ENCODE results near the gene SLFN12.
A peak's percentile ranks its signal among the peaks of the same experiment; 100 is the strongest.
"Not testable (repeated sequence)": the region's sequence is repeated elsewhere in the genome, so short reads cannot be mapped to it uniquely, and the experiment has no call there.

SLFN12 gene

GRCh38 chr17:35414707-35415106 lies 17.6 kb downstream of the SLFN12 start:
- DNase-seq (ENCODE audit: extremely low read depth in 1 of 2, low read depth in 1 of 2): not testable (repeated sequence)

- DNase-seq (ENCODE audit: extremely low read depth in 1 of 2, low read depth in 1 of 2): no peak
These were observed 18.1 kb downstream of the SLFN12 start for GRCh38 chr17:35414247-35414646.

- no peak for DNase-seq (ENCODE audit: extremely low read depth in 1 of 2, low read depth in 1 of 2)
These were observed 24.8 kb downstream of the SLFN12 start for GRCh38 chr17:35407531-35407930.

GRCh38 chr17:35406568-35406967 lies 25.7 kb downstream of the SLFN12 start:
- DNase-seq (ENCODE audit: extremely low read depth in 1 of 2, low read depth in 1 of 2): no peak

GRCh38 chr17:35404360-35404759 lies 27.9 kb downstream of the SLFN12 start:
- DNase-seq (ENCODE audit: extremely low read depth in 1 of 2, low read depth in 1 of 2): no peak

- DNase-seq (ENCODE audit: extremely low read depth in 1 of 2, low read depth in 1 of 2): not testable (repeated sequence)
These were observed 38.5 kb downstream of the SLFN12 start for GRCh38 chr17:35393783-35394182.

- no peak for DNase-seq (ENCODE audit: extremely low read depth in 1 of 2, low read depth in 1 of 2)
These were observed 41.6 kb downstream of the SLFN12 start for GRCh38 chr17:35390663-35391062.

GRCh38 chr17:35390156-35390555 lies 42.1 kb downstream of the SLFN12 start:
- no peak for DNase-seq (ENCODE audit: extremely low read depth in 1 of 2, low read depth in 1 of 2)

GRCh38 chr17:35387496-35387895 lies 44.8 kb downstream of the SLFN12 start:
- no peak for DNase-seq (ENCODE audit: extremely low read depth in 1 of 2, low read depth in 1 of 2)

- no peak for DNase-seq (ENCODE audit: extremely low read depth in 1 of 2, low read depth in 1 of 2)
These were observed 54.6 kb downstream of the SLFN12 start for GRCh38 chr17:35377706-35378105.

- DNase-seq (ENCODE audit: extremely low read depth in 1 of 2, low read depth in 1 of 2): no peak
These were observed 55.2 kb downstream of the SLFN12 start for GRCh38 chr17:35377068-35377467.

- no peak for DNase-seq (ENCODE audit: extremely low read depth in 1 of 2, low read depth in 1 of 2)
These were observed 56.1 kb downstream of the SLFN12 start for GRCh38 chr17:35376245-35376644.

- no peak for DNase-seq (ENCODE audit: extremely low read depth in 1 of 2, low read depth in 1 of 2)
These were observed 57.4 kb downstream of the SLFN12 start for GRCh38 chr17:35374766-35375344.

- peak in 1 of 2 donors; percentile 17 for DNase-seq (ENCODE audit: extremely low read depth in 1 of 2, low read depth in 1 of 2)
These were observed 58.1 kb downstream of the SLFN12 start for GRCh38 chr17:35373984-35374765.

GRCh38 chr17:35373534-35373983 lies 58.7 kb downstream of the SLFN12 start, which contains the start of gene SLFN11:
Gene SLFN11 (minus strand): TSS chr17:35373621. CDS start chr17:35363807, 9,814 bp downstream.
- DNase-seq (ENCODE audit: extremely low read depth in 1 of 2, low read depth in 1 of 2): peak; percentile 63 to 68

GRCh38 chr17:35372846-35373533 lies 59.3 kb downstream of the SLFN12 start:
- no peak for DNase-seq (ENCODE audit: extremely low read depth in 1 of 2, low read depth in 1 of 2)

GRCh38 chr17:35371934-35372333 lies 60.4 kb downstream of the SLFN12 start:
- DNase-seq (ENCODE audit: extremely low read depth in 1 of 2, low read depth in 1 of 2): no peak

- DNase-seq (ENCODE audit: extremely low read depth in 1 of 2, low read depth in 1 of 2): no peak
These were observed 64.0 kb downstream of the SLFN12 start for GRCh38 chr17:35368081-35368830.

GRCh38 chr17:35361027-35361426 lies 71.3 kb downstream of the SLFN12 start:
- no peak for DNase-seq (ENCODE audit: extremely low read depth in 1 of 2, low read depth in 1 of 2)

Measured in activated CD8-positive, alpha-beta memory T cell treated with anti-CD3 and anti-CD28 coated beads for 1 hour (primary cell).